Ovary (tissue), 9 donors: ENCODE measurements around the gene OR52J3. TPM values are rescaled to one million over a fixed set of nuclear protein-coding genes. Genes with fewer than 3 reads are reported as not detected.

ENCODE experiments used
- DNase-seq, 5 donors: peaks; one replicate each; pipeline ENCODE4 v3.0.0-alpha.2; 2019 to 2020
- H3K27ac ChIP-seq, 2 donors: fragments of 200-600 bp; one replicate each; pipeline versions ENCODE4 v1.5.1 to v1.8.0; 2019 to 2022
- H3K27me3 ChIP-seq: fragments of 200-600 bp; one replicate; pipeline ENCODE4 v1.8.0; 2022
- H3K36me3 ChIP-seq: fragments of 200-600 bp; sonication (generic); one replicate; pipeline ENCODE4 v1.5.1; 2019
- H3K4me1 ChIP-seq: one replicate; pipeline ENCODE4 v1.8.1; 2013; ENCODE audit warnings: mild to moderate bottlenecking, moderate library complexity; ENCODE audit not compliant: insufficient read depth
- H3K4me3 ChIP-seq: fragments of 200-600 bp; sonication (generic); one replicate; pipeline ENCODE4 v1.5.1; 2017
- H3K9me3 ChIP-seq, 2 donors: fragments of 200-600 bp in 1 of 2; sonication (generic) in 1 of 2; one replicate each; pipeline versions ENCODE4 v1.5.1 to v1.8.1; 2013 to 2019; ENCODE audit warnings: mild to moderate bottlenecking in 1 of 2, moderate library complexity in 1 of 2
- EP300 ChIP-seq: sonication (generic); formaldehyde crosslinking; IDR thresholded peaks from one replicate; pipeline ENCODE4 v1.6.1; 2017; ENCODE audit warnings: antibody characterized with exemption
- POLR2A ChIP-seq: fragments of 450-650 bp; IDR thresholded peaks from one replicate; pipeline ENCODE4 v1.6.1; 2017; ENCODE audit warnings: antibody characterized with exemption, mild to moderate bottlenecking, moderate library complexity
- WGBS, 3 donors: extraction: QIAGEN DNeasy Blood & Tissue Kit in 1 of 3; methylation state at CpG; one replicate each; pipeline versions ENCODE4 v1.1.5 to v1.1.7; 2013 to 2017; 5-methylcytosine and 5-hydroxymethylcytosine counted together
- intact Hi-C, 4 donors: fragments of 100-400 bp; cut with DNase I; formaldehyde crosslinking; loops; one replicate each; pipeline versions ENCODE4 v1.11.0 to v1.15.1; 2022 to 2023
- polyA plus RNA-seq, 2 donors: library from polyadenylated mRNA; stranded (reverse); fragments of 200-250 nt in 1 of 2; fragments of 350-450 nt in 1 of 2; fragmentation: Illumina TruSeq in 1 of 2; extraction: RNeasy Lipid Tissue Mini Kit (QIAGEN cat#74804) in 1 of 2; gene quantifications; one replicate each; pipeline ENCODE4 v1.2.3, GENCODE V29; 2013 to 2014
- total RNA-seq, 7 donors: library from RNA; depleted of rRNA in 2 of 7; stranded (reverse); fragments of >200 nt in 2 of 7; fragmentation: NEBNext Ultra II Directional in 3 of 7; extraction: Animal tissue kit (Norgen Biotek cat#: 25700) in 3 of 7; gene quantifications; one replicate each; pipeline versions ENCODE4 v1.1.0 to v1.2.4, GENCODE V29; 2016 to 2023
- TF ChIP-seq, protein P1 (sequence below), 3 donors: fragments of 450-650 bp in 2 of 3; fragments of 200-600 bp in 1 of 3; IDR thresholded peaks; one replicate each; pipeline versions ENCODE4 v1.5.1 to v1.8.0; 2016 to 2022; ENCODE audit warnings: antibody characterized with exemption in 3 of 3, mild to moderate bottlenecking in 1 of 3
- donor health status: DM: no; HTN: no; CAD: no; lungs with moderate emphysema.
- donor health status: DM: no; HTN: no; CAD: no.
- donor health status: Bipolar disorder and iron deficiency.
- donor health status: DM: yes; HTN: yes; CAD: no.
- donor health status: DM: no; HTN: no; CAD: no.
- donor health status: DM: yes; HTN: yes; CAD: no.

The OR52J3 gene
- total and polyA plus RNA-seq, 9 donors, result not detected

DNA sequence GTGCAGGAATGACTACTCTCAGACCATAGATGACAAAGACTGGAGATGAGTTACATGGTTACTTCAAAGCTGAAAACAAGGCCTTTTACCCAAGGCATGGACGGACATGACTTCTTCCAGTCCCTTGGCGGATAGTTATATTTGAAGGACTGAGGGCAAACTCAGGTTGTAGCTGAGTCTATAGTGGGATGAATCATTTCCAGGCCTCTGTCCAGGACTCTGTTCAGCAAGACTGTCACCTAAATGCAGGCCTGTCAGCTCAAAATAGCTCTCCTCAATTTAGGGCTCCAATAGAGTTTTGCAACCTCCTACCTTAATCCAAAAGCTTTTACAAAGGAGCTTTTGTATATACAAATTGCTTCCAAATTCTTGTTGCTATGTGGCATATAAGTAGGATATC, 24.3 kb upstream of the OR52J3 start:
- Histone ChIP-seq H3K27ac (no peak overlapping the region), H3K4me3 (no peak overlapping the region), H3K27me3 (no peaks in the 10 kb centered on the region), H3K36me3 (no peaks in the 10 kb centered on the region), H3K4me1 (no peaks in the 10 kb centered on the region), H3K9me3 (peaks cover 0 to 4% of the 10 kb centered on the region in 2 donors)
- intact Hi-C loops, result no loop called here
- WGBS, 3 donors, result 83 to 100% (median 89%) methylated on average over 2 of the region's 2 CpGs
- no peak for DNase-seq
- TF ChIP-seq, protein P1, sequence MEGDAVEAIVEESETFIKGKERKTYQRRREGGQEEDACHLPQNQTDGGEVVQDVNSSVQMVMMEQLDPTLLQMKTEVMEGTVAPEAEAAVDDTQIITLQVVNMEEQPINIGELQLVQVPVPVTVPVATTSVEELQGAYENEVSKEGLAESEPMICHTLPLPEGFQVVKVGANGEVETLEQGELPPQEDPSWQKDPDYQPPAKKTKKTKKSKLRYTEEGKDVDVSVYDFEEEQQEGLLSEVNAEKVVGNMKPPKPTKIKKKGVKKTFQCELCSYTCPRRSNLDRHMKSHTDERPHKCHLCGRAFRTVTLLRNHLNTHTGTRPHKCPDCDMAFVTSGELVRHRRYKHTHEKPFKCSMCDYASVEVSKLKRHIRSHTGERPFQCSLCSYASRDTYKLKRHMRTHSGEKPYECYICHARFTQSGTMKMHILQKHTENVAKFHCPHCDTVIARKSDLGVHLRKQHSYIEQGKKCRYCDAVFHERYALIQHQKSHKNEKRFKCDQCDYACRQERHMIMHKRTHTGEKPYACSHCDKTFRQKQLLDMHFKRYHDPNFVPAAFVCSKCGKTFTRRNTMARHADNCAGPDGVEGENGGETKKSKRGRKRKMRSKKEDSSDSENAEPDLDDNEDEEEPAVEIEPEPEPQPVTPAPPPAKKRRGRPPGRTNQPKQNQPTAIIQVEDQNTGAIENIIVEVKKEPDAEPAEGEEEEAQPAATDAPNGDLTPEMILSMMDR (IDR thresholded peaks at IDR 0.05), result no peak
- TF ChIP-seq EP300 (no peak), POLR2A (no peak)

DNA sequence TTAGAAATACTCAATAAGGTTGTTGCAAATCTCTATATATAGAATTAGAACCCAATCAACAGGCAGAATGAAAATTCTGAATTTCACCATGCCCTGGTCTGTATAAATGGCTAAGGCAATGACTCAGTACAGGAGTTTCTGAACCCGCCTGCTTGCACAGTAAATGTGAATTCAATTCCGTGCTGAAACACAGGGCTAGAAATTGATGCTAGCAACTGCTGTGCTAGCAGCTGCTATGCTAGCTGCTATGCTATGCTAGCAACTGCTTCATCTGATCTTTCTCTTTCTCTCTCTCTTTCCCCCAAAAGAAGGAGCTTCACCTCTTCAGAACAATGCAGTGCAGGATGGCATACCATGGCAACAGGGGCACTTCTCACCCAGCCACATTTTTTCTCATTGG, 9.7 kb upstream of the OR52J3 start:
- H3K4me3 ChIP-seq, result no peak overlapping the region
- intact Hi-C loops, result no loop called here
- no peaks in the 10 kb centered on the region for H3K9me3 ChIP-seq
- no peaks in the 10 kb centered on the region for H3K4me1 ChIP-seq
- no peak for DNase-seq
- H3K27ac ChIP-seq, result no peak overlapping the region
- no peaks in the 10 kb centered on the region for H3K27me3 ChIP-seq
- TF ChIP-seq POLR2A (no peak), EP300 (no peak)
- TF ChIP-seq, protein P1 (IDR thresholded peaks at IDR 0.05), result no peak
- no peaks in the 10 kb centered on the region for H3K36me3 ChIP-seq
- 69 to 81% (median 81%) methylated on average over 2 of the region's 2 CpGs for WGBS, 3 donors

DNA sequence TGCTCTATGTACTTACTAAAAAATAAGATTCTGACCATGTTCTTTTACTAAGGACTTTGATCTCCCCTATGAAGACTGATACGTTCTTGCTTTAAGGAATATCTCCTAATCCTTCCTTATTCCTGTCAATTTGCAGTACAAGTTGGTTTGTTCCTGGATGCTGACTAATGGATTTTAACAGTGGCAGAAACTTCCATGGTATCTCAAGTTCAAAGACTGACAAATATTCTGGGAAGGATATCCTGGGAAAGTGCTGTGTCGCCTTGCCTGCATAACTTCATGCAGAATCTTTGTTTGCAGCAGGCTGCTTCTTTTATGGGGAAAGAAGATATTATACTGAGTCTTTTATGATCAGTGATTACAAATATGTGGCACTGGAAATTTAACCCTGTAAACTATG, 8.4 kb upstream of the OR52J3 start:
- TF ChIP-seq POLR2A (no peak), EP300 (no peak)
- TF ChIP-seq, protein P1 (IDR thresholded peaks at IDR 0.05), result no peak
- no peaks in the 10 kb centered on the region for H3K36me3 ChIP-seq
- no peaks in the 10 kb centered on the region for H3K27me3 ChIP-seq
- intact Hi-C loops, result no loop called here
- H3K9me3 ChIP-seq, result no peaks in the 10 kb centered on the region
- no peak for DNase-seq
- H3K27ac ChIP-seq, result no peak overlapping the region
- no peak overlapping the region for H3K4me3 ChIP-seq
- H3K4me1 ChIP-seq, result no peaks in the 10 kb centered on the region
- WGBS, 3 donors, result 46 to 52% (median 49%) methylated on average over 2 of the region's 2 CpGs

DNA sequence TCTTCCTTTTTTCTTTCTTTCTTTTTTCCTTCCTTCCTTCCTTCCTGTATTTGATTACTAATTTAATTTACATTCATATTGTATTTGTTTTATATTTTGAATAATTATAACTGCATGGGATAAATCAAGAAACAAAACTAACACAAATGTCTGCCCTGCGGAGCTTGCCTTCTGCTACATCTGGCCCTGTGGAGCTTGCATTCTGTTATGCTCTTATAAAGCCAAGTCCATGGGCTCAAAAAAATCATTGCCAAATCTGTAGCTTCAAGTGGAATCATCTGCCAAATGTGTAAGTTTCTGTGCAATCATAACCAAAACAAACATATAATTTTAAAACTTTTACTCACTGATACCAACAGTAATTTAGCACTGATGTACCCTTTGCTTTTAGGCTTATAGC, 8.0 kb upstream of the OR52J3 start:
- Histone ChIP-seq H3K27me3 (no peaks in the 10 kb centered on the region), H3K9me3 (no peaks in the 10 kb centered on the region), H3K4me3 (no peak overlapping the region), H3K27ac (no peak overlapping the region), H3K36me3 (no peaks in the 10 kb centered on the region), H3K4me1 (no peaks in the 10 kb centered on the region)
- DNase-seq, result no peak
- TF ChIP-seq, protein P1 (IDR thresholded peaks at IDR 0.05), result no peak
- TF ChIP-seq POLR2A (no peak), EP300 (no peak)
- intact Hi-C loops, result no loop called here
- WGBS, 3 donors, result 56 to 75% (median 57%) methylated on average over 1 of the region's 1 CpG

DNA sequence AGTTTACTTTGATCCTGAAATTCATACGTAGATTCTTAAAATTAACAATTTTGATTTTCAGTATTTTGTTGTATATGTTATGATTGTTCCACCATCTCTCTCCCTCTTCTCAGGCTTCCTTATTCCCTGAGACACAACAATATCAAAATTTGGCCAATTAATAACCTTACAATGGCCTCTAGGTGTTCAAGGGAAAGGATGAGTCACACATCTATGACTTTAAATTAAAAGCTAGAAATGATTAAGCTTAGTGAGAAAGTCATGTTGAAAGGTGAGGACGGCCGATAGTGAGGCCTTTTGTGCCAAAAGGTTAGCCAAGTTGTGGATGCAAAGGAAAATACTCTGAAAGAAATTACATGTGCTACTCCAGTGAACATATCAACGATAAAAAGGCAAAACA, 5.5 kb upstream of the OR52J3 start:
- no peaks in the 10 kb centered on the region for H3K27me3 ChIP-seq
- no peak overlapping the region for H3K27ac ChIP-seq
- intact Hi-C loops, result no loop called here
- no peak for TF ChIP-seq EP300
- TF ChIP-seq, protein P1 (IDR thresholded peaks at IDR 0.05), result no peak
- TF ChIP-seq POLR2A, result no peak
- no peak for DNase-seq
- H3K9me3 ChIP-seq, result no peaks in the 10 kb centered on the region
- no peak overlapping the region for H3K4me3 ChIP-seq
- no peaks in the 10 kb centered on the region for H3K36me3 ChIP-seq
- H3K4me1 ChIP-seq, result no peaks in the 10 kb centered on the region
- WGBS, 3 donors, result 60 to 70% (median 69%) methylated on average over 4 of the region's 4 CpGs
